A673 (cell line): ENCODE measurements around the gene GSG1.

Source experiments
- CTCF ChIP-seq: fragments of 300-800, 200-600 bp; sonication (generic); conservative IDR thresholded peaks from 2 replicates; pipeline ENCODE4 v1.5.1; 2017; ENCODE audit warnings: low read depth, mild to moderate bottlenecking, antibody characterized with exemption, low read length, moderate library complexity, mixed read lengths
- EZH2 ChIP-seq: fragments of 200-600 bp; sonication (generic); IDR thresholded peaks from 2 replicates; pipeline ENCODE4 v1.6.1; 2017; ENCODE audit warnings: borderline replicate concordance, low read depth, mild to moderate bottlenecking, mixed read lengths, antibody characterized with exemption, low read length; ENCODE audit not compliant: poor library complexity, severe bottlenecking

DNA sequence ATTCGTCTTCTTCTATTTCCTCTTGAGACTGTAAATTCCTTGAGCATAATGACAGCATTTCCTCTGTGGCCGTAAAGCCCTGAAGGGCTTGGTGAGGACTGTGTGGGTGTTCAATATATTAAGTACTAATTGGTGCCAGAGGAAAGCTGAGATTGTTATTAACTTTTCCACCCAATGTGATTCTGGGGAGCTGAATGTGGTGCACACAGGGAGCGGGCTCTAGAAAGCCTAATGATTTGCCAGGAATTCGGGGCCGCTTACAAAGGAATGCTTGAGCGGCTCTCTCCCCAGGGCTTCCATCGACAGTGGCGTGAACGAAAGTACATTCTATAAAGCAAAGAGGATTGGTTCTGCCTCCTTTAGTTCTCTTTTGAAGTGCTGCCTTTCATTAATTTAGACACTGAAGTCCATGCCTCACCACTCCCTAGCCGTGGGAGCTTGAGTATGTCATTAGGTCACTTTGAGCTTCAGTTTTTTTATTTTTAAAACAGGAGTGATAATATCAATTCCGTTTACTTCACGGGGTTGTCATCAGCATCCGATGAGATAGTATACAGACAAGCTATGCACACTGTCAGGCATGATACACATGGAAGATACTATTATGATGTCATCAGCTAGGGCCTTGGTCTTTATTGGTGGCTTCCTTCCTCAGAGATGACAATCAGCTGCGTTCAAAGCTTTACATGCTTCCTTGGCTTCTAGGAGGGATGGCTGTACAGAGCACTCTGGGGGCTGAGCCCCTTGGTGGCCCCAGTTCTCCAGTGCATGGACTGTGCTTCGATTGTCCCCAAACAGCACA lies 11.0 kb upstream of the GSG1 start:
- TF ChIP-seq CTCF (no peak), EZH2 (no peak)
